Hippocampal formation (tissue), 2 donors: ENCODE measurements around the gene OR52E8.

Experiments
- DNase-seq, 2 donors: peaks; one replicate each; lab custom pipeline; 2025; lab: John Stamatoyannopoulos, UW

The OR52E8 gene

DNA sequence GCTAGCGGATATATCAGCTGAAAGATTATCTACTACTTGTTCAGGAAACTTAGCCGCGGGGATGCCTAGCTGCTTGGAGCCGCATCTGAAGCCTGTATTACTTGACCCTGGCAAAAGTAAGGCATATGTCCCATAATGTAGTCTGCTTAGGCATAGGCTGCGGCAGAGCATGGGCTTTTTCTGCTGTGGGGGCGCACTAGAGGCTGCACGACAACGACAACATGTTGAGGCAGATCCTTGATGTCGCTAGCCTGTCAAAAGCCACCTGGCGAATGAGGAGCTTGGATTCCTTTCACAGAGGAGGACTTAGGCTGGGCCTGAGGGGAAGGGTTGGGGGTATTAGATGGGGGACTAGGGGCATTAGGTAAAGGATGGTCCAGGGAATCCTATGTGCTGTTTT, 49.9 kb downstream of the OR52E8 start:
- DNase-seq = no peak
